GM19455 (cell line): ENCODE measurements around the gene BAIAP3.
A peak's percentile ranks its signal among the peaks of the same experiment; 100 is the strongest.

Experiments
- ATAC-seq: cut with Tn5 transposase; IDR thresholded peaks from one replicate; pipeline ENCODE4 v1.9.1; 2021; ENCODE audit not compliant: unreplicated experiment

The BAIAP3 gene

DNA sequence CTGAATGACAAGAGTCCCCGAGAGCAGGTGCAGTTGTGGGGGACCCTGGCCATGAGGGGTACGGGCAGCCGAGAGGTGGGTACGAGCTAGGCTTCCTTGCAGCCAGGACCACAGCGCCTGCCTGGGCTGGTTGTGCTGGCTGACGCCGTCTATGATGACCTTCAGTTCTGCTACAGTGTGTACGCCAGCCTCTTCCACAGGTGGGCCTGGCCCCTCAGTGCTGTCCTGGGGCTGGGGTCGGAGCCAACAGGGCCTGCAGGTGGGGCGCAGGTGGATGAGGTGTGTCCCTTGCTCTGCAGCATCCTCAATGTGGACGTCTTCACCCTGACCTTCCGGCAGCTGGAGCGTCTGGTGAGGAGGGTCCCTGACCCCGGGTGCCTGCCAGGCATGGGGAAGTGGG, 11.1 kb downstream of the BAIAP3 start:
- no peak for ATAC-seq

DNA sequence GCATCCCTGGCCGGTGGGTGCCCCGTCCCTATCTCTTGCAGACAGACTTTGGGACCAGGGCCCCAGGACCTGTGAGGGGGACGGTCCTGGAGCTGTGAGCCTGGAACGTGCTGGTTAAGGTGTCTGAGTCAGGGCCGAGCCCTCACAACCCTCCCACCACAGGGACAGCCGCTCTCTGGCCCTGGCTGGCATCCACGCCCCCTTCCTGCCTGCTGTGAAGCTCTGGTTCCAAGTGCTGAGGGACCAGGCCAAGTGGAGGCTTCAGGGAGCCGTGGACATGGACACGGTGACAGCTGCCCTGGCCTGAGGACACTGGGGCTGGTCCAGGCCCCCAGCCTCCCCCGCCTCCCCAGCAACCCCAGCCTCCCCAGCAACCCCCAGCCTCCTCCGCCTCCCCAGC, 11.6 kb downstream of the BAIAP3 start:
- no peak for ATAC-seq

DNA sequence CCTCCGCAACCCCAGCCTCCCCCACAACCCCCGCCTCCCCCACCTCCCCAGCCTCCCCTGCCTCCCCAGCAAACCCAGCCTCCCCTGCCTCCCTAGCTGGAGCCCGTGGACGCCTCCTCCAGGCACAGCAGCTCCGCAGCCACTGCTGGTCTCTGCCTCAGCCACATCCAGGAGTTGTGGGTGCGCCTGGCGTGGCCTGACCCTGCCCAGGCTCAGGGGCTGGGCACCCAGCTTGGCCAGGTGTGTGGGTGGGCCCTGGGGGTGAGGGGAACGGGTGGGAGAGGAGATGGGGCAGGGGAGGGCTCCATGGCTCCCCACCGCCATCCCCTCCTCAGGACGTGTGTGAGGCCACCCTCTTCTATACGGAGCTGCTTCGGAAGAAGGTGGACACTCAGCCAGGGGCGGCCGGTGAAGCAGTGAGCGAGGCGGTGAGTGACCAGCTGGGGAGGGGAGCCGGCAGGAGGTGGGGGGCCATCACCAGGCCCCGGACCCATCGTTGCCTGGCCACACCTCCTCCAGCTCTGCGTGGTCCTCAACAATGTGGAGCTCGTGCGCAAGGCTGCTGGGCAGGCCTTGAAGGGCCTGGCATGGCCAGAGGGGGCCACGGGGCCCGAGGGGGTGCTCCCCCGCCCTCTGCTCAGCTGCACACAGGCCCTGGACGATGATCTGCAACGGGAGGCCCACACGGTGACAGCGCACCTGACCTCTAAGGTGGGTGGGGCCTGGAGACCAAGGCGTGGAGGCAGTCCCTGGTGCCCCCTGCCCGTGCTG, 12.4 kb downstream of the BAIAP3 start:
- ATAC-seq = no peak

DNA sequence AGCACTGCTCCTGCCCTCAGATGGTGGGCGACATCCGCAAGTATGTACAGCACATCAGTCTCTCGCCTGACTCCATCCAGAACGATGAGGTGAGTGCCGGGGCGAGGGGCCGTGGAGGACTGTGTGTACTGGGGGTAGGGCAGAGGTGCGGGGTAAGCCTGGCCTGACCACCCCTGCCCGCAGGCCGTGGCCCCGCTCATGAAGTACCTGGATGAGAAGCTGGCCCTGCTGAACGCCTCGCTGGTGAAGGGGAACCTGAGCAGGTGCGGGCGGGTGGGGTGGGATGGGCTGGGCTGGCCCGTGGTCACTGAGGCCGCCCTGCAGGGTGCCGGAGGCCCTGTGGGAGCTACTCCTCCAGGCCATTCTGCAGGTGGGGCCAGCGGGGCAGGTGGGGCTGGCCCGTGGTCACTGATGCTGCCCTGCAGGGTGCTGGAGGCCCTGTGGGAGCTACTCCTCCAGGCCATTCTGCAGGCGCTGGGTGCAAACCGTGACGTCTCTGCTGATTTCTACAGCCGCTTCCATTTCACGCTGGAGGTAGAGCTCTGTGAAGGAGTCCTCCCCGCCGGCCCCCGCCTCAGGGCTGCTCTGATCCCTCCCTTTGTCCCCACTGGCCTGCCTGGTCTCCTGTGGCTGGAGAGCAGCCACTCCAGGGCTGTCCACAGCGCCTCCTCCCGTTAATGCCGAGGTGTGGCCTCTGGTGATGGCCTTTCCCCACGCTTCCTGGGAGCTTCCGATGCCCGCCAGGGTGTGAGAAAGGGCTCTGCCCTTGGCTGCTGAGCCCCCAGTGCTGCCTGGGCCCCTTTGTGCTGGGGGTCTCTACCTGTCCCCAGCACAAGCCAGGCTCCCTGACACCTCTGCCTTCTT, 13.2 kb downstream of the BAIAP3 start:
- ATAC-seq = no peak

DNA sequence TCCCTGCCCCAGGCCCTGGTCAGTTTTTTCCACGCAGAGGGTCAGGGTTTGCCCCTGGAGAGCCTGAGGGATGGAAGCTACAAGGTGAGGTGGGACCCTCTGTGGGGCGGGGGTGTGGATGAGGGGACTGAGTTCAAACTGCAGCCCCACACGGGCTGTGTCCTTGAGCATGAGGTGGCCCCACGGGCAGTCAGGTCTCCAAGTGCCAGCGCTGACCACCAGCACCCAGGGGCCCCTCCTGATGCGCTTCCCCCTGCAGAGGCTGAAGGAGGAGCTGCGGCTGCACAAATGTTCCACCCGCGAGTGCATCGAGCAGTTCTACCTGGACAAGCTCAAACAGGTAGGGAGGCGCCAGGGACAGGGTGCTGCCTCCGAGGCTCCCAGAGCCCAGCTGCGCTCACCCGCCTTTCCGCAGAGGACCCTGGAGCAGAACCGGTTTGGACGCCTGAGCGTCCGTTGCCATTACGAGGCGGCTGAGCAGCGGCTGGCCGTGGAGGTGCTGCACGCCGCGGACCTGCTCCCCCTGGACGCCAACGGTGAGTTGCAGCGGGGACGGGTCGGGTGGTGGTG, 13.9 kb downstream of the BAIAP3 start:
- ATAC-seq = no peak

DNA sequence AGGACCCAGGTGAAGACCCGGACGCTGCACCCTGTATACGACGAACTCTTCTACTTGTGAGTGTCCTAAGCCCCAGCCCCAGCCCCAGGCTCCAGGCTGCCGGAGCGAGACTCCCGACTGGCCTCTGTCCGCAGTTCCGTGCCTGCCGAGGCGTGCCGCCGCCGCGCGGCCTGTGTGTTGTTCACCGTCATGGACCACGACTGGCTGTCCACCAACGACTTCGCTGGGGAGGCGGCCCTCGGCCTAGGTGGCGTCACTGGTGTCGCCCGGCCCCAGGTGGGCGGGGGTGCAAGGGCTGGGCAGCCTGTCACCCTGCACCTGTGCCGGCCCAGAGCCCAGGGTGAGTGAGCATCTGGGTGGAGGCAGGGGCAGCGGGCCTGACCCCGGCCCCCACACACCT, 14.5 kb downstream of the BAIAP3 start:
- ATAC-seq = no peak

DNA sequence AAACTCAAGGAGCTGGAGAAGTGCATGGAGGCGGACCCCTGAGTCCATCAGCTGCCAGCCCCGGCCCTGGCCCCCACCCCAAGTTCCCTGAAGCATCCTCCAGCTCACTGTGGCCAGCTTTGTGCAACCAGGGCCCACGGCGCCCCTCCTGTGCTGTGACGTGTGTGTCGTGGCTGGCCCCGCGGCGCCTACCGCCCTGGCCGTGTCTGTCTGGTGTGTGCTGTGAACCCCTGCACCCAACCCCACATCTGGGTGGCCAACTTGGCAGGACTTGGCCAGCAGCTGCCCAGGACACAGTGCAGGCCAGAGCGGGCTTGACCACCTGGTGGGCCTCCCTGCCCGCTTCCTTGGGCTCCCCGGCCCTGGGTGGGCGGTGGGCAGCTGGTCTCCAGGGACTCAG, 15.0 kb downstream of the BAIAP3 start:
- no peak for ATAC-seq

DNA sequence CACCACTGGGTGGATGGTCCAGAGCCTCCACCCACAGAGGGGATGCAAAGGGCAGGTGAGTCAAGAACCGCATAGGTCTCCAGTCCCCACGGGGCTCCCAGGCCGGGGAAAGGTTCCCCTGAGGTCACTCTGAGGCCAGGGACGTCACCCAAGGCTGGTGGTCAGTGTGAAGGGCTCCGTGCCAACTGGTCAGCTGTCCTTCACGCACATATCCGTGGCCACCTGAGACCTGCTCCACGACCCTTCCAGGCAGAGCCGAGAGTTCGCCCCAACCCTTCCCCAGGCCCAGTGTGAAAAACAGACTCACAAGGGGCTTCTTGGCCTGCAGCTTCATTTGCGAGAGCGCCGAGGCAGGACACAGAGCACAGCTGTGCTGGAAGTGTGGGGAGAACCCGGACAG, 15.5 kb downstream of the BAIAP3 start:
- no peak for ATAC-seq

DNA sequence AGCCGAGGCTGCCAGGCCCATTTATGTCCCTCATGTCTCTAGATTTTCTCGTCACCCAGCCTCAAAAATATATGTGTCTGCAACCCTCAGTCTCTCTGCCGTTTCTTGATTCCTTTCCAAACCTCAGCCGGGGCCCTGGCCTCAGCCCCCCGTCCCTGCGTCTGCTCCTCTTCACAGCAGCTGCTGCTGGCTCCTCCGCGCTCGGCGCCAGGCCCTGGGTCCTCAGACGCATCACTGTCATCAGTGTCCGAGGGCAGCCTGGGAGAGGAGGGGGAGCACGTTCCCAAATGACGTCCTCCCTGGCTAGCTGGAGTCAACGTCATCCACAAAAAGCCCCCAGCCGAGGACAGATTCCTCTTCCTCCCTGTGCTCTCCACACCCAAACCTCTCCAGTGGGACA, 15.9 kb downstream of the BAIAP3 start:
- no peak for ATAC-seq

DNA sequence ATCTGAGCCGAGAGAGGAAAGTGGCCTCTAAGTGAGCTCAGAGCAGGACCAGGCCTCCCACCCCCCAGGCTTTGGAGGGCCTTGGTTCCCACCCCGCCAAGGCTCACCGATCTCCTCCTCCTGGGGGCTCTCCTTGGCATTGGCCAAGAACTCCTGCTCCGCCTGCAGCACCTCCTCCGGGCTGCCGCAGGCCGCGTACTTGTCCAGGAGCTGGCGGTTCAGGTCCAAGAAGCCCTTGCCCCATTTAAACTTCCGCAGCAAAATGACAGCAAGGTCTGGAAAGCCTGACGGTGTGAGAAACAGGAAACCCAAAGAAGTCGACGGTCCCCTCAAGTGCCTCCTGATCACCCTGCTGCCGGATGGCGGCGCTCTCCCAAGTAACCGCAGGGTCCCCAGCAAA, 16.5 kb downstream of the BAIAP3 start:
- ATAC-seq = no peak

DNA sequence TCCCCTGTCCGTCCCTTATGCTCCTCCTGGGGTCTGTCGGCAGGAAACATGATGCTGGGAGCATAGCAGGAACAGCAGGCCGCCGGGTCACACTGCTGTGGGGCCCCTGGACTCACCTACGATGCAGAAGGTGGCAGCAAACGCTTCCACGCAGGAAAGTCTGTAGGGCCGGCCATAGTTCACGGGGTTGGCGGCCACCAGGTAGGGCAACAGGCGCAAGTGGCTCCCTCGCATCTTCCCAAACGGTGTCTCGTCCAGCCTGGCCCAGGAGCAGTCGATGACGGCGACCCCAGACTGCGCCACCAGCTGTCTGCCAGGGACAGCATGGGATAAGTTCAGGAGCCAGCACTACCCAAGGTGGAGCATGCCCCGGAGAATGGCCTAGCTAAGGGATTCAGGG, 17.2 kb downstream of the BAIAP3 start:
- no peak for ATAC-seq

DNA sequence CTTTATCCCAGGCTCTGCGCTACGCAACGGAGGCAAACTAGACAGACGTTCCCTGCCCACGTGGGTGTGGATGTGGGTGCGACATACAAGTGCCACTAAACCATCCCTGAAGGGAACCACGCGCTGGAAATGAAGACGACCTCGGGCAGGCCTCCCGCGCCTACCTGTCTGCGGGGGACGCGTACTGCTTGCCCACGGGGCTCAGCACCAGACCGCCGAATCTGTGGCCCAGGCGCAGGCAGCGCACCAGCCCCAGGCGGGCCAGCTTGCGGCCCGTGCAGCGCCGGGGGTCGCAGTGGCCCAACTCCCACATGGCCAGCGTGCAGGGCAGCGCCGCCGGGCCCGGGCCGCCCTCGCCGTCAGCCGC, 17.8 kb downstream of the BAIAP3 start:
- ATAC-seq = peak; percentile 13

DNA sequence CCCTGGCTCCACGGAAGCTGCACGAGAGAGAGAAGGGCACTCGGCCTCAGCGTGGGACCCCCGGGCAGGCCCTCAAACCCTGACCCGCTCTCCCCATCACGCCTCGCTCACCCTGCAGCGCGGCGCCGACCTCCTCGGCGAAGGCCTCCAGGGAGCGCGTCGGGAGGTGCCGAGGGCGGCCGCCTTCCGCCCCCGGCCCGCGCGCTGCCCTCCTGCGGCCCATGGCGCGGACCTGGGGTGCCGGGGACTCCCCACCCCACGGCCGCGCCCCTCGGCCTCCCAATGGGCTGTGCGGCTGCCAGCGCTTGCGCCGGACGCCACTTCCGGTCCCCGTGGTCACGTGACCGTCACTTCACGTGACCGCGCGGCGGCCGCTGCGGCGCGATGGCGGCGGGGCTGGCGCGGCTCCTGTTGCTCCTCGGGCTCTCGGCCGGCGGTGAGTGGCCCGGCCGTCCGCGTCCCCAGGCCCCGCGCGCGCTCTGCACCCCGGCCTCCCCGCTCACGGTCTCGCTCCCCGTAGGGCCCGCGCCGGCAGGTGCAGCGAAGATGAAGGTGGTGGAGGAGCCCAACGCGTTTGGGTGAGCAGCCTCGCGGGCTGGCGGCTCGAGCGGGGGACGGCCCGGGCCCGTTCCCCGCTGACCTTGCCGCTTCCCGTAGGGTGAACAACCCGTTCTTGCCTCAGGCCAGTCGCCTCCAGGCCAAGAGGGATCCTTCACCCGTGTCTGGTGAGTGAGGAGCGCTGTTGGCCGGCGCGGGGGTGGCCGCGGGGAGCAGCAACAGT, 18.3 kb downstream of the BAIAP3 start, which contains the start of the genes GNPTG and TSR3:
Gene GNPTG (plus strand): TSS at position 350 of the 781 bp plus-strand sequence. CDS start 35 bp downstream, at position 385.
Gene TSR3 (minus strand): TSS at position 297 of the 781 bp plus-strand sequence. CDS start 74 bp downstream, at position 223.
- ATAC-seq = peak; percentile 65

DNA sequence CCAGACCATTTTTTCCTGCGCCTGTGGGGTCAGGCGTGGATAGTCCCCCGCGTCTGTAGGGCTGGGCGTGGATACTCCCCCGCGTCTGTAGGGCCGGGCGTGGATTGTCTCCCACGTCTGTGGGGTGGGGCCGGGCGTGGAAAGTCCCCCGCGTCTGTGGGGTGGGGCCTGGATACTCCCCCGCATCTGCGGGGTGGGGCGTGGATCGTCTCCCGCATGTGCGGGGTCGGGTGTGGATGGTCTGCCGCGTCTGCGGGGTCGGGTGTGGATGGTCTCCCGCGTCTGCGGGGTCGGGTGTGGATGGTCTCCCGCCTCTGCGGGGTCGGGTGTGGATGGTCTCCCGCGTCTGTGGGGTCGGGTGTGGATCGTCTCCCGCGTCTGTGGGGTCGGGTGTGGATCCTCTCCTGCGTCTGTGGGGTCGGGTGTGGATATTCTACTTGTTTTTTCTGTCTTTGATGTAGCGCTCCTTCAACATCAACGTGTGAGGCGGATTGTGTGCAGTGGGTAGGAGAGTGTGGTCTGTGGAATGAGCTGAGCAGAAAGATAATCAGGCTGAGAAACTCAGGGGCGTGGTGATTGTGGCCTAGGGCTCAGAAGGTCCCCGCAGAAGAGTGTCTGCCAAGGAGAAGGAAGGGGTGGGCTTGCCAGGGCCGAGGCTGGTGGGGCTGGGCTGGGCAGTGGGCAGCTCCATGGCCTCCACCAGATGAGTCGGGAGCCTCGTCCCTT, 21.5 kb downstream of the BAIAP3 start:
- ATAC-seq = no peak

DNA sequence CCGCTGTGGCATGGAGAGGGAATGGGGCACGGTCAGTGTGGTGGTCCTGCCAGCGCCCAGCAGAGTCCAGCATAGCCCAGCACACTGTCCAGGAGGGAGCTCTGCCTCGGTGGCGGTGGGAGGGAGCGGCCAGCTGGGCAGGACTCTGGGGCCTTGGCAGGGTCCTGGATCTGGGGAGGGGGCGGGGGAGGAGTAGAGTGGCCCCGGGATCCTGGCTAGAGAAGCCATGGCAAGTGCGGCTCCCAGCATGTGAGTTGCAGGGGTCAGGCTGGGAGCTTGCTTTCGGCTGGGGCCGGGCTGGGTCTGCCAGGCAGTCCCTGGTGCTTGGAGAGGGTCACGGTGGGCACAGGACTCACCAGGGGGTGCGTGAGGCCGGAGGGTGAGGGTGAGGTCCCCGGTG, 22.1 kb downstream of the BAIAP3 start:
- ATAC-seq = no peak

DNA sequence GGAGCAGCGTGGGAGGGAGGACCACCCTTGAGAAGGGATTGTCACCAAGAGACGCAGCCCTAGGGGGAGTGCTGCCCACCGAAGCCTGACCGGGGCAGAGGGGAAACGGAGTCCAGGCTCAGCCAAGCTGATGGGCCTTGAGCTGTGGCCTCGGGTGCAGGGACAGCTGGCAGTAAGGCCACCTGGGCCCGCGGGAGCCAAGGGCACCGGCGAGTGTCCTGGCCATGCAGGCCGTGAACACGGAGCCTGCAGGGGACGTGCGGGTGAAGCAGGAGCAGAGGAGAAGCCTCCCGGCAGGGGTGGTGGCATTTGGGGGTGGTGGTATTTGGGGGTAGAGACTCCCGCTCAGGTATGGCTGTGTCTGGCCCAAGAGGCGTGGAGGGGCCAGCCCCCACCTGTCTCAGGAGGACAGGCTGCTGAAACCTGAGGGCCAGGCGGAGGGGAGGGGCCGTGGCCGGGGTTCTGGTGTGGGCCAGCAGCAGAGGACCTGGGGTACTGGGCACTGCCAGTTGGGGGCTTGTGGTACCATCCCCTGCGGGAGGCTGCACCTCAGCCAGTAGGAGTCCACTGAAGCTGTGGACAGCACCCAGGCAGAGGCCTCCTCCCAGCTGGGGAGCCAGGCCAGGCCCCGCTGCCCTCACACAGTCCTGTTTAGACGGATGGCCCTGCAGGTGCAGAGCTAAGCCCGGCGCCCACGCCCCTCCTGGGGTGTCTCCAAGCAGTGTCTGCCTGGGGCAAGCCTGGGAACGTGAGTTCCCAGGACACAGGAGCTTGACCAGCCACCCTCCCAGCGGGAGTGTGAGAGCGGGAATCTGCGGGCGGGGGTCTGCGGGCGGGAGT, 22.8 kb downstream of the BAIAP3 start:
- ATAC-seq = no peak

DNA sequence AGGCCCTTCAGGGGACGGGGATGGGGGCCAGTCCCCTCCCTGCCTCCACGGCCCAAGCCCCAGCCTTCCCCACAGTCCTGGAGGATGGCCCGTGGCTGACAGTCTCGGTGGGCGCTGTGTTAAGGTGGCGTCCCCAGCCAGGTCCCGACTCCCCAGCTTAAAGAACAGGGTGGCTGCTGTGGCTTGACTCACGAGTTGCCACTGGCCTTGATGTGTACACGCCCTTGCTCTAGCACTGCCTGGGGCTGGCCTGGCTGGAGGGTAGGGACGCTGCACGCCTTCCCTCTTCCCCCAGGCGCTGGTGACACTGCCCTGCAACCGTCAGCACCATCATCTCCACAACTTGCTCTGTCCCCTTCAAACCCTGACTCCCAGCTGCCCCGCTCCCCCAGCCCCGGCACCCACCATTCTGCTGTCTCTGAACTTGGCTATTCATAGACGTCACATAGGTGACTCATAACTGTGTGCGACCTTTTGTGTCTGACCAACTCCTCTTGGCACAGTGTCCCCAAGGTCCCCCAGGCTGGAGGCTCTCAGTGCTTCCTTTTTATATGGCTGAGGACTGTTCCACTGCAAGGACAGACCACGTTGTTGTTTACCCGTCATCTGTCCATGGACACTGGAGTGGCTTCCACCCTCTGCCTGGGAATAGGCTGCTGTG, 24.6 kb downstream of the BAIAP3 start:
- ATAC-seq = no peak

DNA sequence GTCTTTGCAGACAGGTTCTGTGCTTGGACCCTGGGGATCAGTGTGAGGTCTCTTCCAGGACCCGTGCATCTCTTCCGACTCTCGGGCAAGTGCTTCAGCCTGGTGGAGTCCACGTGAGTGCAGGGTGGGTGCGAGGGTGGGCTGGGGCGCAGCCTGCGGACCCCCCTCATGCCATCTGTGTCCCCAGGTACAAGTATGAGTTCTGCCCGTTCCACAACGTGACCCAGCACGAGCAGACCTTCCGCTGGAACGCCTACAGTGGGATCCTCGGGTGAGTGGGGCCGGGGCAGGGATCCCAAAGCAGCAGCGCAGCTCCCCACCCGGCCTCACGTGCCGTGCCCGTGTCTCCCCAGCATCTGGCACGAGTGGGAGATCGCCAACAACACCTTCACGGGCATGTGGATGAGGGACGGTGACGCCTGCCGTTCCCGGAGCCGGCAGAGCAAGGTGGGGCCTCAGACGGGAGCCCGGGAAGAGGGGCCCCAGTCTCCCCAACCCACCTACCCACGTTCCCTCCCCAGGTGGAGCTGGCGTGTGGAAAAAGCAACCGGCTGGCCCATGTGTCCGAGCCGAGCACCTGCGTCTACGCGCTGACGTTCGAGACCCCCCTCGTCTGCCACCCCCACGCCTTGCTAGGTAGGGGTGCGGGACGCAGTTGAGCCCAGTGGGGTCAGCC, 28.4 kb downstream of the BAIAP3 start:
- no peak for ATAC-seq
